K562 (cell line): Measurements from ENCODE around the gene MCFD2. TPM values are rescaled to one million over a fixed set of nuclear protein-coding genes. Genes with fewer than 3 reads are reported as not detected.
A peak's percentile ranks its signal among the peaks of the same experiment; 100 is the strongest.

ENCODE experiments used
- ATAC-seq: fragments of 200-7000 bp; cut with Tn5 transposase; 3 replicates; pipeline ENCODE4 v1.9.1; 2020; ENCODE audit warnings: moderate library complexity
- BruUV-seq: library from RNA; stranded (reverse); fragments of 400-500 nt; replicated peaks from 2 replicates; lab custom pipeline; 2021; lab: Mats Ljungman, UMichigan
- CTCF ChIA-PET: fragments of 300-600 bp; formaldehyde crosslinking; extraction: SDS; loops from one replicate; lab custom pipeline; 2021; ENCODE audit warnings: low intra/inter-chr PET ratio; lab: Yijun Ruan, JAX
- POLR2A ChIA-PET: fragments of 300-600, 350-650 bp; sonication (Branson Sonifier 250); formaldehyde crosslinking; extraction: SDS; loops from one replicate; lab custom pipeline; 2021; ENCODE audit warnings: antibody characterized with exemption, inconsistent platforms; lab: Yijun Ruan, JAX
- DNase-seq, 4 experiments: peaks; one replicate each; pipeline versions ENCODE4 v3.0.0 to v3.0.0-alpha.2; 2011 to 2018; ENCODE audit warnings: low spot score in 3 of 4, mixed read lengths in 3 of 4; ENCODE audit errors: extremely low read depth in 1 of 4
- FAIRE-seq: peaks from 2 replicates; lab custom pipeline; 2011; peaks lifted over from hg19 to GRCh38; lab: Jason Lieb, UNC
- H2AFZ ChIP-seq: 2 replicates; pipeline ENCODE4 v1.6.0; 2011; ENCODE audit warnings: low read depth, low read length, control low read depth, inconsistent platforms
- H3K27ac ChIP-seq: fragments of 200-600 bp; 3 replicates; pipeline ENCODE4 v1.8.0; 2011; ENCODE audit warnings: low read depth, mild to moderate bottlenecking, control low read depth, inconsistent platforms, low read length, moderate library complexity, mixed read lengths; ENCODE audit errors: extremely low read depth
- H3K27me3 ChIP-seq, 2 experiments: fragments of 300-600 bp in 1 of 2; 2 replicates in 1 of 2; 3 replicates in 1 of 2; pipeline versions ENCODE4 v1.6.0 to v1.8.0; 2011; ENCODE audit warnings: inconsistent platforms in 2 of 2, low read length in 2 of 2, mild to moderate bottlenecking in 1 of 2, mixed read lengths in 1 of 2, moderate library complexity in 1 of 2; ENCODE audit not compliant: control insufficient read depth in 2 of 2, insufficient read depth in 2 of 2
- H3K36me3 ChIP-seq: fragments of 300-600 bp; 3 replicates; pipeline ENCODE4 v1.8.0; 2011; ENCODE audit warnings: mild to moderate bottlenecking, low read length, inconsistent platforms; ENCODE audit not compliant: control insufficient read depth, insufficient read depth
- H3K4me1 ChIP-seq, 2 experiments: fragments of 200-600 bp in 1 of 2; replicated peaks in 1 of 2; 2 replicates in 1 of 2; 3 replicates in 1 of 2; pipeline versions ENCODE4 v1.5.1 to v1.8.0; 2011; ENCODE audit warnings: inconsistent platforms in 2 of 2, low read length in 2 of 2, mild to moderate bottlenecking in 1 of 2, mixed read lengths in 1 of 2, moderate library complexity in 1 of 2; ENCODE audit not compliant: control insufficient read depth in 2 of 2, insufficient read depth in 2 of 2
- H3K4me2 ChIP-seq: 2 replicates; pipeline ENCODE4 v1.6.1; 2011; ENCODE audit warnings: low read length, control low read depth, inconsistent platforms, mixed read lengths; ENCODE audit not compliant: insufficient read depth
- H3K4me3 ChIP-seq: fragments of 200-600 bp; sonication (generic), shearing (Covaris generic); 2 replicates; pipeline ENCODE4 v1.5.1; 2016; ENCODE audit warnings: control low read depth, inconsistent platforms
- H3K79me2 ChIP-seq: fragments of 200-600 bp; 3 replicates; pipeline ENCODE4 v1.8.0; 2011; ENCODE audit warnings: low read length, inconsistent platforms; ENCODE audit not compliant: control insufficient read depth, insufficient read depth
- H3K9ac ChIP-seq, 2 experiments: 2 replicates each; pipeline versions ENCODE4 v1.6.0 to v1.6.1; 2011; ENCODE audit warnings: low read depth in 2 of 2, low read length in 2 of 2, control low read depth in 1 of 2, inconsistent platforms in 1 of 2, mild to moderate bottlenecking in 1 of 2, mixed read lengths in 1 of 2; ENCODE audit not compliant: insufficient read depth in 1 of 2
- H3K9me1 ChIP-seq: one replicate; pipeline ENCODE4 v1.6.0; 2011; ENCODE audit warnings: inconsistent platforms, mild to moderate bottlenecking, low read length, moderate library complexity; ENCODE audit not compliant: control insufficient read depth, insufficient read depth
- H3K9me3 ChIP-seq: replicated peaks from 2 replicates; pipeline ENCODE4 v1.5.1; 2011; ENCODE audit warnings: low read depth, low read length, inconsistent platforms; ENCODE audit not compliant: control insufficient read depth, insufficient read depth
- H4K20me1 ChIP-seq: replicated peaks from 2 replicates; pipeline ENCODE4 v1.6.1; 2011; ENCODE audit warnings: low read length, inconsistent platforms, mixed read lengths; ENCODE audit not compliant: control insufficient read depth, insufficient read depth
- ETV6 ChIP-seq, 3 experiments: fragments of 150-350 bp in 1 of 3; sonication (generic) in 1 of 3; formaldehyde crosslinking in 1 of 3; IDR thresholded peaks; 2 replicates each; pipeline versions ENCODE4 v1.6.1 to v1.8.0; 2014 to 2022; ENCODE audit warnings: borderline replicate concordance in 2 of 3, low read depth in 2 of 3, antibody characterized with exemption in 1 of 3, low read length in 1 of 3, mild to moderate bottlenecking in 1 of 3, missing genetic modification reagents in 1 of 3
- JUN ChIP-seq, 2 experiments: sonication (generic) in 1 of 2; formaldehyde crosslinking in 1 of 2; IDR thresholded peaks; 2 replicates each; pipeline versions ENCODE4 v1.6.1 to v1.8.0; 2012 to 2022; ENCODE audit warnings: borderline replicate concordance in 2 of 2, mild to moderate bottlenecking in 2 of 2, improper control_type of control experiment in 1 of 2, low read depth in 1 of 2, low read length in 1 of 2, missing genetic modification reagents in 1 of 2
- NR1H2 ChIP-seq: sonication (generic); formaldehyde crosslinking; IDR thresholded peaks from 2 replicates; pipeline ENCODE4 v1.4.0; 2020; ENCODE audit warnings: mild to moderate bottlenecking, missing genetic modification reagents
- POLR2B ChIP-seq: fragments of 450-650 bp; IDR thresholded peaks from 2 replicates; pipeline ENCODE4 v1.6.1; 2018; ENCODE audit warnings: low read depth; ENCODE audit not compliant: partially characterized antibody
- RBFOX2 ChIP-seq: fragments of 200-400 bp; formaldehyde crosslinking; IDR thresholded peaks from 2 replicates; pipeline ENCODE4 v1.6.1; 2017; ENCODE audit warnings: low read depth, mild to moderate bottlenecking, low read length, moderate library complexity
- TBP ChIP-seq: optimal IDR thresholded peaks from 2 replicates; pipeline ENCODE3; 2011; ENCODE audit warnings: low read depth, low read length, improper control_type of control experiment
- TCF7 ChIP-seq: sonication (generic); IDR thresholded peaks from 2 replicates; pipeline ENCODE4 v1.6.1; 2016; ENCODE audit warnings: antibody characterized with exemption, borderline replicate concordance
- TCF7L2 ChIP-seq: fragments of 150-350 bp; IDR thresholded peaks from 2 replicates; pipeline ENCODE4 v1.6.1; 2016; ENCODE audit warnings: low read depth, mild to moderate bottlenecking, low read length, moderate library complexity
- TRIM25 ChIP-seq: fragments of 450-650 bp; IDR thresholded peaks from 2 replicates; pipeline ENCODE4 v1.7.0; 2016; ENCODE audit warnings: borderline replicate concordance
- ZBTB17 ChIP-seq: fragments of 450-650 bp; formaldehyde crosslinking; IDR thresholded peaks from 2 replicates; pipeline ENCODE4 v1.4.0; 2020; ENCODE audit warnings: mild to moderate bottlenecking
- ZNF551 ChIP-seq: fragments of 250-450 bp; sonication (Bioruptor Pico); IDR thresholded peaks from 2 replicates; pipeline ENCODE4 v1.5.0; 2021; ENCODE audit warnings: mild to moderate bottlenecking, moderate library complexity
- ZNF766 ChIP-seq: fragments of 200-800 bp; sonication (Bioruptor generic); conservative IDR thresholded peaks from 2 replicates; pipeline ENCODE4 v1.6.1; 2016; ENCODE audit warnings: missing genetic modification characterization, missing compliant biosample characterization
- WGBS: fragments of 100-300 bp; shearing (Covaris generic); methylation state at CpG from one replicate; pipeline ENCODE4 v1.1.6; 2016; ENCODE audit warnings: low coverage, mixed read lengths; ENCODE audit not compliant: insufficient coverage; ENCODE audit errors: missing lambda C conversion rate; 5-methylcytosine and 5-hydroxymethylcytosine counted together
- in situ Hi-C: fragments of 300-500 bp; cut with MboI; formaldehyde crosslinking; loops from 4 replicates; pipeline ENCODE4 v1.15.0; 2018; ENCODE audit warnings: inconsistent platforms, mixed read lengths
- intact Hi-C: fragments of 100-400 bp; cut with micrococcal nuclease; formaldehyde crosslinking; loops from 2 replicates; pipeline ENCODE4 v1.14.2; 2022
- polyA plus RNA-seq, 8 experiments: library from polyadenylated mRNA; depleted of rRNA in 4 of 8; stranded (reverse) in 5 of 8; unstranded in 3 of 8; fragments of >200 nt; fragmentation: Nextera tagmentation in 2 of 8; fragmentation: Illumina TruSeq in 1 of 8; extraction: Ambion mirVana in 2 of 8; extraction: Trizol in 1 of 8; gene quantifications; 2 replicates each; pipeline versions ENCODE4 v1.2.1 to v1.2.3, GENCODE V29; 2011 to 2014; ENCODE audit warnings: inconsistent platforms in 1 of 8, missing spikeins in 1 of 8
- total RNA-seq, 7 experiments: library from RNA; depleted of rRNA in 6 of 7; stranded (reverse); fragments of >200 nt in 6 of 7; fragmentation: Illumina TruSeq in 2 of 7; extraction: Trizol in 2 of 7; gene quantifications; 2 replicates each; pipeline versions ENCODE4 v1.2.1 to v1.2.3, GENCODE V29; 2011 to 2021; ENCODE audit warnings: low replicate concordance in 1 of 7

The MCFD2 gene
- total and polyA plus RNA-seq, 9 of the 15 experiments (the other 6 are each of a cell fraction or from before 2014, with no cell fraction given) = 78.6 to 237 (median 123) TPM

- TF ChIP-seq TCF7 (no peak), TCF7L2 (no peak), ZNF766 (CRISPR knock-in tag) (no peak)
Measured at GRCh38 chr2:46914578-46915230, 902 bp downstream of the MCFD2 start (continued).

- ATAC-seq (peak; percentile 89), FAIRE-seq (peak; percentile 95), DNase-seq (peak; percentile 53 to 81 (median 62))
- 7% methylated on average over 6 of the region's 8 CpGs for WGBS
- Histone ChIP-seq H3K79me2 (peaks cover 81% of the 10 kb centered on the region), H3K9ac (peak overlapping the region; percentile 85 to 93), H2AFZ (peak overlapping the region; percentile 70; the same call in 1 of the 2 replicates), H3K27ac (peak overlapping the region; percentile 72), H3K9me1 (no peaks in the 10 kb centered on the region), H3K27me3 (no peaks in the 10 kb centered on the region), H3K4me2 (peak overlapping the region; percentile 99), H3K4me1 (peaks cover 26 to 34% of the 10 kb centered on the region in 2 experiments; a peak in 4 of 5 replicates), H3K9me3 (no peaks in the 10 kb centered on the region), H3K4me3 (peak overlapping the region; percentile 92), H3K36me3 (peaks cover 42% of the 10 kb centered on the region), H4K20me1 (peaks cover 16% of the 10 kb centered on the region; the same call in 1 of the 2 replicates)
- ChIA-PET POLR2A (interaction anchor here (1.1 to 1.5 kb wide), 2 partner anchors 14 to 30 kb away, joined by 4 to 6 read pairs; no protein-coding TSS in a partner anchor), CTCF (no interaction called here)
- intact Hi-C loops (loop anchor here (10.0 kb wide), 1 partner anchor 411 kb away; no protein-coding TSS in a partner anchor), in situ Hi-C loops (loop anchor here (10.0 kb wide), 1 partner anchor 411 kb away; no protein-coding TSS in a partner anchor)
- BruUV-seq = TSS peak; percentile 49
- TF ChIP-seq ETV6 (IDR thresholded peaks at IDR 0.05; ENCODE audit: borderline replicate concordance in 1 of 2, low read depth in 2 of 2, low read length in 1 of 2) (peak in 1 of 2 experiments; percentile 65; a peak in 1 of 4 replicates), ETV6 (CRISPR knock-in tag; IDR thresholded peaks at IDR 0.05; ENCODE audit: borderline replicate concordance) (no peak), TBP (peak; percentile 5), RBFOX2 (peak; percentile 66), JUN (IDR thresholded peaks at IDR 0.05; ENCODE audit: borderline replicate concordance, low read depth, low read length) (peak; percentile 10; the same call in 1 of the 2 replicates), JUN (CRISPR knock-in tag; IDR thresholded peaks at IDR 0.05; ENCODE audit: borderline replicate concordance) (no peak), ZBTB17 (CRISPR knock-in tag) (no peak), TRIM25 (peak; percentile 34; the same call in 1 of the 2 replicates), NR1H2 (CRISPR knock-in tag) (no peak), POLR2B (no peak), ZNF551 (no peak)
Measured at GRCh38 chr2:46913471-46914381, 1.9 kb downstream of the MCFD2 start.
